Stimulated activated CD4-positive, alpha-beta T cell treated with anti-CD3 and anti-CD28 coated beads, Interleukin-1b, Interleukin-23, amount 100 ng/mL, for 24 hours (primary cell): ENCODE measurements around the gene FKBP1A.
A peak's percentile ranks its signal among the peaks of the same experiment; 100 is the strongest.

Source experiments
- DNase-seq, 4 experiments: peaks; one replicate each; pipeline ENCODE4 v3.0.0-alpha.2; 2020; ENCODE audit warnings: low read depth in 4 of 4, low spot score in 1 of 4

FKBP1A gene

GRCh38 chr20:1333462-1334369, 59.1 kb downstream of the FKBP1A start:
- DNase-seq: no peak

GRCh38 chr20:1332749-1333300, 60.0 kb downstream of the FKBP1A start:
- no peak for DNase-seq

- no peak for DNase-seq
Measured at GRCh38 chr20:1331801-1332453, 60.9 kb downstream of the FKBP1A start.

GRCh38 chr20:1331101-1331500, 61.8 kb downstream of the FKBP1A start:
- DNase-seq: no peak

GRCh38 chr20:1330075-1330830, 62.6 kb downstream of the FKBP1A start:
- DNase-seq: no peak

GRCh38 chr20:1328680-1329330, 64.0 kb downstream of the FKBP1A start, which contains the start of gene SDCBP2:
Gene SDCBP2, minus strand, starts transcription at chr20:1329139. Its CDS starts 8,723 bp downstream, at chr20:1320416.
- DNase-seq: no peak

- no peak for DNase-seq
Measured at GRCh38 chr20:1327827-1328679, 64.8 kb downstream of the FKBP1A start.

GRCh38 chr20:1327241-1327653, 65.6 kb downstream of the FKBP1A start:
- no peak for DNase-seq

- DNase-seq: no peak
Measured at GRCh38 chr20:1326031-1326930, 66.6 kb downstream of the FKBP1A start.

- DNase-seq: peak; percentile 98 to 99 (median 98)
Measured at GRCh38 chr20:1325173-1326030, 67.5 kb downstream of the FKBP1A start.

- DNase-seq: no peak
Measured at GRCh38 chr20:1324598-1325172, 68.2 kb downstream of the FKBP1A start.

GRCh38 chr20:1323830-1324597, 68.8 kb downstream of the FKBP1A start:
- no peak for DNase-seq

GRCh38 chr20:1323256-1323655, 69.6 kb downstream of the FKBP1A start:
- DNase-seq: no peak

GRCh38 chr20:1322511-1323245, 70.2 kb downstream of the FKBP1A start:
- DNase-seq: no peak

- no peak for DNase-seq
Measured at GRCh38 chr20:1321654-1321939, 71.3 kb downstream of the FKBP1A start.
